CD14-positive monocyte (primary cell): ENCODE measurements around the gene BTBD6. TPM values are rescaled to one million over a fixed set of nuclear protein-coding genes. Genes with fewer than 3 reads are reported as not detected.

ENCODE experiments used
- DNase-seq, 3 donors: peaks; one replicate each; pipeline ENCODE4 v3.0.0-alpha.2; 2011 to 2022
- H2AFZ ChIP-seq: 2 replicates; pipeline ENCODE4 v1.6.0; 2012; ENCODE audit warnings: mild to moderate bottlenecking, low read depth, low read length, inconsistent platforms; ENCODE audit not compliant: insufficient read depth, poor library complexity, severe bottlenecking
- H3K27ac ChIP-seq, 2 donors: 1 replicate in 1 of 2; 2 replicates in 1 of 2; pipeline ENCODE4 v1.5.1; 2012 to 2013; ENCODE audit warnings: low read length in 2 of 2, control low read depth in 1 of 2, inconsistent platforms in 1 of 2, low read depth in 1 of 2, mild to moderate bottlenecking in 1 of 2
- H3K27me3 ChIP-seq, 2 donors: one replicate each; pipeline versions ENCODE4 v1.6.0 to v1.6.1; 2011 to 2013; ENCODE audit warnings: low read length in 2 of 2; ENCODE audit not compliant: control insufficient read depth in 2 of 2, insufficient read depth in 2 of 2
- H3K36me3 ChIP-seq, 2 donors: replicated peaks in 1 of 2; 1 replicate in 1 of 2; 2 replicates in 1 of 2; pipeline versions ENCODE4 v1.5.1 to v1.6.1; 2012 to 2013; ENCODE audit warnings: low read length in 2 of 2, control low read depth in 1 of 2, inconsistent platforms in 1 of 2, mild to moderate bottlenecking in 1 of 2; ENCODE audit not compliant: insufficient read depth in 2 of 2, control insufficient read depth in 1 of 2
- H3K4me1 ChIP-seq, 2 donors: 1 replicate in 1 of 2; 2 replicates in 1 of 2; pipeline versions ENCODE4 v1.5.1 to v1.6.1; 2012 to 2013; ENCODE audit warnings: low read length in 2 of 2, control low read depth in 1 of 2, inconsistent platforms in 1 of 2, mild to moderate bottlenecking in 1 of 2, moderate library complexity in 1 of 2; ENCODE audit not compliant: insufficient read depth in 2 of 2, control insufficient read depth in 1 of 2
- H3K4me2 ChIP-seq: replicated peaks from 2 replicates; pipeline ENCODE3; 2012; ENCODE audit warnings: low read length, moderate library complexity, mild to moderate bottlenecking; ENCODE audit not compliant: poor library complexity, severe bottlenecking; ENCODE audit errors: extremely low read depth
- H3K4me3 ChIP-seq, 3 experiments: fragments of 200-600 bp in 1 of 3; sonication (generic) in 1 of 3; replicated peaks in 1 of 3; 1 replicate in 2 of 3; 2 replicates in 1 of 3; pipeline ENCODE4 v1.5.1; 2011 to 2013; ENCODE audit warnings: low read length in 3 of 3, mild to moderate bottlenecking in 3 of 3, control low read depth in 2 of 3, low read depth in 2 of 3, inconsistent platforms in 1 of 3, moderate library complexity in 1 of 3
- H3K79me2 ChIP-seq: 2 replicates; pipeline ENCODE4 v1.6.0; 2012; ENCODE audit warnings: mild to moderate bottlenecking, control low read depth, inconsistent platforms, low read length, moderate library complexity; ENCODE audit not compliant: insufficient read depth
- H3K9ac ChIP-seq: 2 replicates; pipeline ENCODE4 v1.6.0; 2017; ENCODE audit warnings: low read length, mild to moderate bottlenecking; ENCODE audit not compliant: insufficient read depth, poor library complexity, severe bottlenecking
- H3K9me3 ChIP-seq, 2 donors: replicated peaks in 1 of 2; 1 replicate in 1 of 2; 2 replicates in 1 of 2; pipeline versions ENCODE4 v1.5.1 to v1.6.1; 2012 to 2013; ENCODE audit warnings: low read length in 2 of 2, control low read depth in 1 of 2; ENCODE audit not compliant: control insufficient read depth in 1 of 2, insufficient read depth in 1 of 2
- H4K20me1 ChIP-seq: 2 replicates; pipeline ENCODE4 v1.6.0; 2012; ENCODE audit warnings: mild to moderate bottlenecking, low read length, control low read depth, moderate library complexity; ENCODE audit not compliant: insufficient read depth
- H3K27ac Mint-ChIP-seq, 7 donors: one replicate each; pipeline ENCODE4 v1.8.0; 2020; ENCODE audit warnings: mild to moderate bottlenecking in 7 of 7, mixed read lengths in 7 of 7, moderate library complexity in 6 of 7, inconsistent platforms in 2 of 7
- H3K27me3 Mint-ChIP-seq, 3 donors: one replicate each; pipeline ENCODE4 v1.8.0; 2021 to 2022; ENCODE audit warnings: low read depth in 3 of 3, mild to moderate bottlenecking in 3 of 3, mixed read lengths in 3 of 3, moderate library complexity in 3 of 3, inconsistent platforms in 1 of 3
- H3K36me3 Mint-ChIP-seq, 2 donors: one replicate each; pipeline ENCODE4 v1.8.0; 2020; ENCODE audit warnings: mixed read lengths in 2 of 2, inconsistent platforms in 1 of 2, mild to moderate bottlenecking in 1 of 2
- H3K4me1 Mint-ChIP-seq: one replicate; pipeline ENCODE4 v1.8.0; 2020; ENCODE audit warnings: mild to moderate bottlenecking, mixed read lengths
- H3K4me3 Mint-ChIP-seq, 2 donors: one replicate each; pipeline ENCODE4 v1.8.0; 2020; ENCODE audit warnings: mild to moderate bottlenecking in 2 of 2, mixed read lengths in 2 of 2, moderate library complexity in 1 of 2
- H3K9me3 Mint-ChIP-seq, 7 donors: one replicate each; pipeline ENCODE4 v1.8.0; 2020 to 2022; ENCODE audit warnings: mixed read lengths in 7 of 7, mild to moderate bottlenecking in 6 of 7, moderate library complexity in 6 of 7, inconsistent platforms in 2 of 7
- CTCF ChIP-seq: fragments of 200-600 bp; IDR thresholded peaks from one replicate; pipeline ENCODE4 v1.8.0; 2022; ENCODE audit warnings: antibody characterized with exemption, mild to moderate bottlenecking
- WGBS: methylation state at CpG from one replicate; pipeline ENCODE4 v1.1.5; 2013; ENCODE audit warnings: missing lambda C conversion rate; ENCODE audit not compliant: insufficient coverage; 5-methylcytosine and 5-hydroxymethylcytosine counted together
- intact Hi-C, 2 donors: fragments of 100-400 bp; cut with micrococcal nuclease; formaldehyde crosslinking; loops; one replicate each; pipeline versions ENCODE4 v1.15.0 to v1.15.1; 2023
- polyA plus RNA-seq, 3 donors: library from polyadenylated mRNA; depleted of rRNA in 1 of 3; unstranded in 2 of 3; stranded (reverse) in 1 of 3; fragments of 300-500 nt in 2 of 3; fragments of >200 nt in 1 of 3; fragmentation: Illumina TruSeq in 2 of 3; gene quantifications; 1 replicate in 2 of 3; 2 replicates in 1 of 3; pipeline ENCODE4 v1.2.3, GENCODE V29; 2012 to 2021

The BTBD6 gene
- polyA plus RNA-seq, 3 donors: 1.3 to 24.4 (median 6.3) TPM

GRCh38 chr14:105285174-105285573 is 36.8 kb downstream of the BTBD6 start:
- Mint-ChIP-seq H3K9me3 (no peaks in the 10 kb centered on the region), H3K27me3 (no peaks in the 10 kb centered on the region), H3K4me3 (no peak overlapping the region), H3K4me1 (peaks cover 26% of the 10 kb centered on the region), H3K27ac (no peak overlapping the region), H3K36me3 (peaks cover 38 to 57% of the 10 kb centered on the region in 2 donors)
- H3K27me3 ChIP-seq: no peaks in the 10 kb centered on the region
- 71% methylated on average over 6 of the region's 8 CpGs for WGBS
- no peak overlapping the region for H3K4me3 ChIP-seq
- peaks cover 7 to 33% of the 10 kb centered on the region in 2 donors for H3K36me3 ChIP-seq
- H3K9me3 ChIP-seq: no peaks in the 10 kb centered on the region
- no peak overlapping the region for H3K9ac ChIP-seq
- intact Hi-C loops: no loop called here
- peaks cover 57% of the 10 kb centered on the region for H3K79me2 ChIP-seq
- no peak overlapping the region for H3K27ac ChIP-seq
- no peak overlapping the region for H3K4me2 ChIP-seq
- DNase-seq: no peak
- peaks cover 7 to 9% of the 10 kb centered on the region in 2 donors for H3K4me1 ChIP-seq
- TF ChIP-seq CTCF: no peak
- H4K20me1 ChIP-seq: peaks cover 72% of the 10 kb centered on the region
- no peak overlapping the region for H2AFZ ChIP-seq

GRCh38 chr14:105286759-105287144 is 38.4 kb downstream of the BTBD6 start:
- DNase-seq: no peak
- Histone ChIP-seq H3K36me3 (peaks cover 0 to 27% of the 10 kb centered on the region in 2 donors), H3K4me1 (peaks cover 22 to 25% of the 10 kb centered on the region in 2 donors), H3K79me2 (peaks cover 59% of the 10 kb centered on the region), H3K9ac (no peak overlapping the region), H4K20me1 (peaks cover 72% of the 10 kb centered on the region), H2AFZ (no peak overlapping the region), H3K4me2 (no peak overlapping the region), H3K9me3 (no peaks in the 10 kb centered on the region), H3K27ac (no peak overlapping the region), H3K4me3 (no peak overlapping the region), H3K27me3 (no peaks in the 10 kb centered on the region)
- Mint-ChIP-seq H3K27ac (peak overlapping the region in 1 of 7 donors; percentile 52), H3K9me3 (no peaks in the 10 kb centered on the region), H3K36me3 (peaks cover 30 to 45% of the 10 kb centered on the region in 2 donors), H3K4me1 (peaks cover 40% of the 10 kb centered on the region), H3K27me3 (no peaks in the 10 kb centered on the region), H3K4me3 (no peak overlapping the region)
- intact Hi-C loops: no loop called here
- TF ChIP-seq CTCF: no peak
- WGBS: 100% methylated on average over 9 of the region's 9 CpGs
